GM12878 (cell line): ENCODE measurements around the gene IQGAP1. TPM values are rescaled to one million over a fixed set of nuclear protein-coding genes. Genes with fewer than 3 reads are reported as not detected.

ENCODE experiments used
- ATAC-seq: fragments of 200-7000 bp; cut with Tn5 transposase; 3 replicates; pipeline ENCODE4 v1.9.1; 2020; ENCODE audit warnings: mild to moderate bottlenecking, moderate library complexity
- BruUV-seq: library from RNA; stranded (reverse); fragments of 400-500 nt; replicated peaks from 2 replicates; lab custom pipeline; 2021; lab: Mats Ljungman, UMichigan
- CTCF ChIA-PET: fragments of 300-600 bp; sonication (Branson Sonifier 250); formaldehyde crosslinking; extraction: SDS; loops from one replicate; lab custom pipeline; 2021; ENCODE audit warnings: inconsistent platforms; lab: Yijun Ruan, JAX
- POLR2A ChIA-PET: fragments of 350-600 bp; formaldehyde crosslinking; extraction: SDS; loops from one replicate; lab custom pipeline; 2021; ENCODE audit warnings: inconsistent platforms; lab: Charles Lee
- RAD21 ChIA-PET: fragments of 300-600 bp; sonication (Branson Sonifier 250); formaldehyde crosslinking; loops from one replicate; lab custom pipeline; 2023; ENCODE audit warnings: antibody characterized with exemption; ENCODE audit not compliant: unreplicated experiment; lab: Charles Lee
- SMC1A ChIA-PET: fragments of 300-600 bp; sonication (Branson Sonifier 250); formaldehyde crosslinking; loops from one replicate; lab custom pipeline; 2023; ENCODE audit not compliant: unreplicated experiment, uncharacterized antibody; lab: Charles Lee
- DNase-seq: peaks from one replicate; pipeline ENCODE4 v3.0.0-alpha.2; 2011; ENCODE audit warnings: low read depth, low spot score
- FAIRE-seq: peaks from 3 replicates; lab custom pipeline; 2011; peaks lifted over from hg19 to GRCh38; lab: Jason Lieb, UNC
- H2AFZ ChIP-seq: 2 replicates; pipeline ENCODE4 v1.6.0; 2011; ENCODE audit warnings: low read depth, low read length, control low read depth; ENCODE audit not compliant: control insufficient read depth
- H3K27ac ChIP-seq: 2 replicates; pipeline ENCODE4 v1.5.1; 2011; ENCODE audit warnings: control low read depth; ENCODE audit not compliant: control insufficient read depth, insufficient read depth
- H3K27me3 ChIP-seq, 2 experiments: replicated peaks in 1 of 2; 2 replicates each; pipeline versions ENCODE4 v1.6.0 to v1.6.1; 2011; ENCODE audit warnings: low read length in 1 of 2; ENCODE audit not compliant: control insufficient read depth in 2 of 2, insufficient read depth in 2 of 2
- H3K36me3 ChIP-seq, 2 experiments: 2 replicates each; pipeline ENCODE4 v1.5.1; 2011; ENCODE audit warnings: low read length in 1 of 2; ENCODE audit not compliant: control insufficient read depth in 2 of 2, insufficient read depth in 2 of 2
- H3K4me1 ChIP-seq: 2 replicates; pipeline ENCODE4 v1.6.1; 2011; ENCODE audit warnings: mild to moderate bottlenecking, low read length, moderate library complexity, mixed read lengths; ENCODE audit not compliant: control insufficient read depth, insufficient read depth
- H3K4me2 ChIP-seq: 2 replicates; pipeline ENCODE4 v1.6.0; 2011; ENCODE audit warnings: control low read depth; ENCODE audit not compliant: control insufficient read depth, insufficient read depth
- H3K4me3 ChIP-seq: fragments of 200-600 bp; sonication (generic); 2 replicates; pipeline ENCODE4 v1.5.1; 2016
- H3K79me2 ChIP-seq: 2 replicates; pipeline ENCODE4 v1.6.0; 2011; ENCODE audit warnings: low read length; ENCODE audit not compliant: control insufficient read depth, insufficient read depth
- H3K9ac ChIP-seq: 2 replicates; pipeline ENCODE4 v1.8.0; 2011; ENCODE audit warnings: low read length, control low read depth, mixed read lengths; ENCODE audit not compliant: control insufficient read depth, insufficient read depth
- H3K9me3 ChIP-seq: replicated peaks from 3 replicates; pipeline ENCODE4 v1.5.1; 2011; ENCODE audit warnings: mild to moderate bottlenecking, low read length; ENCODE audit not compliant: control insufficient read depth, insufficient read depth
- H4K20me1 ChIP-seq: 2 replicates; pipeline ENCODE4 v1.6.0; 2011; ENCODE audit not compliant: control insufficient read depth, insufficient read depth
- BCLAF1 ChIP-seq: fragments of 450-650 bp; IDR thresholded peaks from 2 replicates; pipeline ENCODE4 v1.6.1; 2017; ENCODE audit warnings: antibody characterized with exemption, mild to moderate bottlenecking, moderate library complexity
- BMI1 ChIP-seq: fragments of 450-650 bp; IDR thresholded peaks from 2 replicates; pipeline ENCODE4 v1.6.1; 2016; ENCODE audit warnings: mild to moderate bottlenecking, moderate library complexity, borderline replicate concordance
- E4F1 ChIP-seq: fragments of 450-650 bp; IDR thresholded peaks from 2 replicates; pipeline ENCODE4 v1.6.1; 2018; ENCODE audit warnings: borderline replicate concordance, mild to moderate bottlenecking; ENCODE audit not compliant: partially characterized antibody
- ESRRA ChIP-seq: IDR thresholded peaks from 2 replicates; pipeline ENCODE4 v1.6.1; 2012; ENCODE audit warnings: mild to moderate bottlenecking, low read length, improper control_type of control experiment
- IRF3 ChIP-seq: fragments of 450-650 bp; IDR thresholded peaks from 2 replicates; pipeline ENCODE4 v1.6.1; 2014; ENCODE audit warnings: mild to moderate bottlenecking
- KLF5 ChIP-seq: fragments of 450-650 bp; IDR thresholded peaks from 2 replicates; pipeline ENCODE4 v1.6.1; 2014; ENCODE audit warnings: mild to moderate bottlenecking; ENCODE audit not compliant: partially characterized antibody
- RELA ChIP-seq: fragments of 450-650 bp; IDR thresholded peaks from 2 replicates; pipeline ENCODE4 v1.8.0; 2014; ENCODE audit warnings: borderline replicate concordance; ENCODE audit not compliant: partially characterized antibody
- SPI1 ChIP-seq: IDR thresholded peaks from 2 replicates; pipeline ENCODE4 v1.6.1; 2011; ENCODE audit warnings: low read depth, mild to moderate bottlenecking, low read length, moderate library complexity, borderline replicate concordance; ENCODE audit not compliant: insufficient read depth
- STAT3 ChIP-seq: IDR thresholded peaks from 2 replicates; pipeline ENCODE4 v1.6.1; 2011; ENCODE audit warnings: low read depth, low read length, improper control_type of control experiment
- TBL1XR1 ChIP-seq: IDR thresholded peaks from 2 replicates; pipeline ENCODE4 v1.6.1; 2012; ENCODE audit warnings: low read depth, low read length, improper control_type of control experiment
- ZNF217 ChIP-seq: fragments of 450-650 bp; IDR thresholded peaks from 2 replicates; pipeline ENCODE4 v1.6.1; 2017; ENCODE audit warnings: antibody characterized with exemption, mild to moderate bottlenecking
- WGBS: methylation state at CpG from one replicate; pipeline ENCODE4 v1.1.6; 2016; ENCODE audit warnings: low lambda C conversion rate; ENCODE audit not compliant: insufficient replicate concordance, insufficient coverage; ENCODE audit errors: missing lambda C conversion rate; 5-methylcytosine and 5-hydroxymethylcytosine counted together
- in situ Hi-C: fragments of 300-500 bp; cut with MboI; formaldehyde crosslinking; loops from 9 replicates; pipeline ENCODE4 v1.14.3; 2018; ENCODE audit warnings: mixed read lengths
- intact Hi-C: fragments of 100-400 bp; cut with micrococcal nuclease; formaldehyde crosslinking; loops from one replicate; pipeline ENCODE4 v1.14.2; 2022; ENCODE audit not compliant: unreplicated experiment
- polyA plus RNA-seq, 11 experiments: library from polyadenylated mRNA; depleted of rRNA in 4 of 11; unstranded in 6 of 11; stranded (reverse) in 5 of 11; fragments of >200 nt; fragmentation: Nextera tagmentation in 4 of 11; fragmentation: Illumina TruSeq in 1 of 11; extraction: Ambion mirVana in 4 of 11; extraction: Trizol in 1 of 11; gene quantifications; 1 replicate in 1 of 11; 2 replicates in 10 of 11; pipeline versions ENCODE4 v1.2.1 to v1.2.3, GENCODE V29; 2011 to 2016; ENCODE audit warnings: inconsistent platforms in 2 of 11, missing spikeins in 2 of 11, low read depth in 1 of 11
- total RNA-seq, 4 experiments: library from RNA; depleted of rRNA in 3 of 4; stranded (reverse); fragments of >200 nt in 3 of 4; fragmentation: Illumina TruSeq in 1 of 4; extraction: Trizol in 1 of 4; gene quantifications; 2 replicates each; pipeline versions ENCODE4 v1.2.1 to v1.2.3, GENCODE V29; 2013 to 2021

IQGAP1 gene
- total and polyA plus RNA-seq, 10 of the 15 experiments (the other 5 are each of a cell fraction or from before 2014, with no cell fraction given): 65.2 to 250 (median 112) TPM

- TF ChIP-seq IRF3: no peak
- no peak for TF ChIP-seq RELA
- no peak for TF ChIP-seq E4F1
- TF ChIP-seq, all 136 proteins: peak for 0
Measured at GRCh38 chr15:90427185-90427584, 39.1 kb downstream of the IQGAP1 start (continued).

- in situ Hi-C loops: no loop called here
- no peaks in the 10 kb centered on the region for H4K20me1 ChIP-seq
- no peak overlapping the region for H3K4me3 ChIP-seq
- no peak for TF ChIP-seq ESRRA
- no peak for TF ChIP-seq BCLAF1
- no peak for TF ChIP-seq KLF5
- TF ChIP-seq STAT3: no peak
- TF ChIP-seq BMI1: no peak
- no peak for TF ChIP-seq SPI1
- no peak for TF ChIP-seq ZNF217
- TF ChIP-seq TBL1XR1: no peak
- H3K9ac ChIP-seq: no peak overlapping the region
- CTCF ChIA-PET: interaction anchor here (1.1 kb wide), 1 partner anchor 142 kb away, joined by 3 read pairs; no protein-coding TSS in a partner anchor
- no peak overlapping the region for H2AFZ ChIP-seq
- RAD21 ChIA-PET: interaction anchor here (0.8 kb wide), 1 partner anchor 12 kb away, joined by 3 read pairs; no protein-coding TSS in a partner anchor
- H3K4me2 ChIP-seq: no peak overlapping the region
- POLR2A ChIA-PET: no interaction called here
- no peak overlapping the region for H3K27ac ChIP-seq
- no TSS peak for BruUV-seq
- WGBS: 96% methylated on average over 1 of the region's 1 CpG
- DNase-seq (no peak), FAIRE-seq (no peak), ATAC-seq (no peak)
- no peaks in the 10 kb centered on the region for H3K9me3 ChIP-seq
- no peaks in the 10 kb centered on the region for H3K4me1 ChIP-seq
- SMC1A ChIA-PET: interaction anchor here (1.1 to 1.5 kb wide), 5 partner anchors 9 to 112 kb away, joined by 3 to 4 read pairs (median 3); partner anchors contain the start of gene IQGAP1
- intact Hi-C loops: no loop called here
- no peaks in the 10 kb centered on the region; the same call in 1 of the 2 replicates for H3K79me2 ChIP-seq
- H3K27me3 ChIP-seq: no peaks in the 10 kb centered on the region
- H3K36me3 ChIP-seq: peaks cover 2 to 21% of the 10 kb centered on the region in 2 experiments
Measured at GRCh38 chr15:90432253-90432652, 44.2 kb downstream of the IQGAP1 start.
